HG03457 (cell line): Measurements from ENCODE around the gene PICALM.
"Not testable (repeated sequence)": the region's sequence is repeated elsewhere in the genome, so short reads cannot be mapped to it uniquely, and the experiment has no call there.

Experiments
- ATAC-seq: cut with Tn5 transposase; IDR thresholded peaks from one replicate; pipeline ENCODE4 v1.9.1; 2021; ENCODE audit warnings: moderate number of reproducible peaks; ENCODE audit not compliant: unreplicated experiment

Gene PICALM

GRCh38 chr11:86002431-86002830, 66.5 kb downstream of the PICALM start:
- ATAC-seq: no peak

GRCh38 chr11:85991508-85991907, 77.4 kb downstream of the PICALM start:
- ATAC-seq: no peak

GRCh38 chr11:85989746-85990145, 79.1 kb downstream of the PICALM start:
- no peak for ATAC-seq

GRCh38 chr11:85988780-85989179, 80.1 kb downstream of the PICALM start:
- ATAC-seq: no peak

- no peak for ATAC-seq
These were observed 91.1 kb downstream of the PICALM start for GRCh38 chr11:85977751-85978160.

- no peak for ATAC-seq
These were observed 92.4 kb downstream of the PICALM start for GRCh38 chr11:85976525-85976924.

- no peak for ATAC-seq
These were observed 94.8 kb downstream of the PICALM start for GRCh38 chr11:85974122-85974521.

GRCh38 chr11:85970593-85970992, 98.3 kb downstream of the PICALM start:
- ATAC-seq: no peak

- ATAC-seq: no peak
These were observed 101.4 kb downstream of the PICALM start for GRCh38 chr11:85967457-85967856.

- no peak for ATAC-seq
These were observed 103.7 kb downstream of the PICALM start for GRCh38 chr11:85965202-85965601.

GRCh38 chr11:85961930-85962363, 106.9 kb downstream of the PICALM start:
- no peak for ATAC-seq

GRCh38 chr11:85961130-85961529, 107.8 kb downstream of the PICALM start:
- ATAC-seq: no peak

- ATAC-seq: no peak
These were observed 108.2 kb downstream of the PICALM start for GRCh38 chr11:85960678-85961077.

GRCh38 chr11:85955531-85955930, 113.4 kb downstream of the PICALM start:
- no peak for ATAC-seq

GRCh38 chr11:85953491-85954143, 115.3 kb downstream of the PICALM start:
- no peak for ATAC-seq

GRCh38 chr11:85952108-85952485, 116.8 kb downstream of the PICALM start:
- not testable (repeated sequence) for ATAC-seq

- no peak for ATAC-seq
These were observed 117.3 kb downstream of the PICALM start for GRCh38 chr11:85951428-85952107.

GRCh38 chr11:85951049-85951405, 117.9 kb downstream of the PICALM start:
- ATAC-seq: no peak

GRCh38 chr11:85950317-85951048, 118.4 kb downstream of the PICALM start:
- ATAC-seq: no peak

GRCh38 chr11:85949798-85950197, 119.1 kb downstream of the PICALM start:
- no peak for ATAC-seq

- no peak for ATAC-seq
These were observed 120.0 kb downstream of the PICALM start for GRCh38 chr11:85948884-85949283.
